Measurements from ENCODE around the gene SETD2. TPM values are rescaled to one million over a fixed set of nuclear protein-coding genes. Genes with fewer than 3 reads are reported as not detected.
"Not testable (repeated sequence)": the region's sequence is repeated elsewhere in the genome, so short reads cannot be mapped to it uniquely, and the experiment has no call there.

The SETD2 gene
- polyA plus RNA-seq, 3 donors: 10.8 to 18.8 (median 15.4) TPM

DNA sequence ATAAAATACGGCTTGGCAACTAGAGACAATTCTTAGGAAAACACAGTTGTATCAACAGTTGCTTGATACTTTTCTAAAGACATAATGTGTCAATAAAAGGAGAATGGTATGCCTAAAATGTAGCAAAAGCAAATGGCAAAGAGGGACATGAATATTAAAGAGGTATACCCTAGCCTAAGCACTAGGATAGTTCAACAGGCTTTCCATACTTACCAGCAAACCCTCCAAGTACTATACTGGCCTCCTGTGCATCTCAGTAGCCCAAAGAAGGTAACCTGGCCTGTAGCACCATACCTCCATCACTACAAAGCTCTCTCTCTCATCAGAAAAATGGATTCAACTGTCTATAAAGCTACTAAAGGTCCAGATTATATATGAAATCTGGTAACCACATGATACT lies 7.5 kb downstream of the SETD2 start:
- 27 to 85% (median 79%) methylated on average over 1 of the region's 1 CpG for WGBS, 3 donors

GRCh38 chr3:47152578-47152977 lies 11.3 kb downstream of the SETD2 start:
- no peak overlapping the region for H3K27ac ChIP-seq (ENCODE audit: low read depth, low read length)
- 49 to 61% (median 54%) methylated on average over 2 of the region's 2 CpGs for WGBS, 3 donors

More for the DNA sequence above, 7.5 kb downstream of the SETD2 start:
- H3K27ac ChIP-seq (ENCODE audit: low read depth, low read length): no peak overlapping the region

GRCh38 chr3:47151836-47152235 lies 12.1 kb downstream of the SETD2 start:
- no peak overlapping the region for H3K27ac ChIP-seq (ENCODE audit: low read depth, low read length)
- 31 to 53% (median 48%) methylated on average over 1 of the region's 1 CpG for WGBS, 3 donors

- 23 to 28% (median 26%) methylated on average over 2 of the region's 2 CpGs for WGBS, 3 donors
- no peak overlapping the region for H3K27ac ChIP-seq (ENCODE audit: low read depth, low read length)
Observed at GRCh38 chr3:47149339-47149933, 14.5 kb downstream of the SETD2 start.

DNA sequence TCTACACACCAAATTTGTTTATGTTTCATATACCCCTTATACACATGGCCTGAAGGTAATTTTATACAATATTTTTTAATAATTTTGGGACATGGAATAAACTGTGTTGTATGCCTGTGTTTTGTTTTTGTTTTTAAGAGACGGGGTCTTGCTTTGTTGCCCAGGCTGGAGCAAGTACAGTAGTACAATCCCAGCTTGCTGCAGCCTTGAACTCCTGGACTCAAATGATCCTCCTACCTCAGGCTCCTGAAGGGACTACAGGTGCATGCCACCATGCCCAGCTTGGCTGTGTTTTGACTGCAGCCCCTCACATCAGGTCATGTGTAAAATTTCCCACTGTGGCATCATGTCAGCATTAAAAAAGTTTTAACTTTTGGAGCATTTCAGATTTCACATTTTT lies 18.6 kb downstream of the SETD2 start:
- H3K27ac ChIP-seq (ENCODE audit: low read depth, low read length): no peak overlapping the region
- WGBS, 3 donors: 83 to 96% (median 85%) methylated on average over 1 of the region's 1 CpG

- WGBS, 3 donors: 91 to 92% (median 91%) methylated on average over 5 of the region's 5 CpGs
- no peak overlapping the region for H3K27ac ChIP-seq (ENCODE audit: low read depth, low read length)
Observed at GRCh38 chr3:47143068-47143467, 20.8 kb downstream of the SETD2 start.

DNA sequence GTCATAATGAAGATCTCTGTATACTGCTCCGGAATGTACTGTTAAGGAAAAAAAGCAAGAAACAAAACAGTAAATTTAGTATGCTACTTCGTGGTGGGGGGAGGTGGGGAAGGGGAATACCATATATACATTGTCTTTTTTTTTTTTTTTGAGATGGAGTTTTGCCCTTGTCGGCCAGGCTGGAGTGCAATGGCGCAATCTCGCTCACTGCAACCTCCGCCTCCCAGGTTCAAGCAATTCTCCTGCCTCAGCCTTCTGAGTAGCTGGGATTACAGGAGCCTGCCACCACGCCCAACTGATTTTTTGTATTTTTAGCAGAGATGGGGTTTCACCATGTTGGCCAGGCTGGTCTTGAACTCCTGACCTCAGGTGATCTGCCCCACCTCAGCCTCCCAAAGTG lies 21.4 kb downstream of the SETD2 start:
- WGBS, 3 donors: 79 to 89% (median 88%) methylated on average over 7 of the region's 7 CpGs
- not testable (repeated sequence) for H3K27ac ChIP-seq (ENCODE audit: low read depth, low read length)

GRCh38 chr3:47140973-47141461 lies 22.9 kb downstream of the SETD2 start:
- H3K27ac ChIP-seq (ENCODE audit: low read depth, low read length): not testable (repeated sequence)
- WGBS, 3 donors: 74 to 87% (median 79%) methylated on average over 3 of the region's 3 CpGs

DNA sequence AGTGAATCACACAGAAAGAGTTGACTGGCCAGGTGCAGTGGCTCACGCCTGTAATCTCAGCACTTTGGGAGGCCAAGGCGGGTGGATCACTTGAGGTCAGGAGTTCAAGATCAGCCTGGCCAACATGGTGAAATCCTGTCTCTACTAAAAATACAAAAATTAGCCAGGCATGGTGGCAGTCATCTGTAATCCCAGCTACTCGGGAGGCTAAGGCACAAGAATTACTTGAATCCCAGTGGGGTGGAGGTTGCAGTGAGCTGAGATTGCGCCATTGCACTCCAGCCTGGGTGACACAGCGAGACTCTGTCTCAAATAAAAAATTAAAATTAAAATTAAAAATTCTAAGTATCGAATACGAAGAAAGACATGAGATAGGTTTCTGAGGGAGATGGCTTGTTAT lies 23.4 kb downstream of the SETD2 start:
- 79 to 86% (median 80%) methylated on average over 7 of the region's 7 CpGs for WGBS, 3 donors
- not testable (repeated sequence) for H3K27ac ChIP-seq (ENCODE audit: low read depth, low read length)

DNA sequence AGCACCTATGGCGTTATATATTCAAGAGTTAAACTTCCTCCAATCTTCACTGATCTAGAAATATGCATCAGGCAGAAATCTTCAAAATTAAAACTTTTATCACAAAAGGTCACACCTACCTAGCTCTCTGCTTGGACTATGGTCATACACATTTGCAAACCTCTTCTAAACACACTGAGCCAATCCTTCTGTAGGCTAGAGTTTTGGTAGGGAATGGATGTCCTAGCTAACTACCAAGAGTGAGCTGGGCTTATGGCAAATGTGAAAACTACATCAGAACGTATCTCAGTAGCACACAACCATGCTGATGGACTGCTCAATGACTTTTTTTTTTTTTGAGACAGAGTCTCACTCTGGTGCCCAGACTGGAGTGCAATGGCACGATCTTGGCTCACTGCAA lies 29.6 kb downstream of the SETD2 start:
- WGBS, 3 donors: 62 to 81% (median 76%) methylated on average over 3 of the region's 3 CpGs
- H3K27ac ChIP-seq (ENCODE audit: low read depth, low read length): no peak overlapping the region

GRCh38 chr3:47133641-47134040 lies 30.3 kb downstream of the SETD2 start:
- 63 to 78% (median 64%) methylated on average over 3 of the region's 3 CpGs for WGBS, 3 donors
- H3K27ac ChIP-seq (ENCODE audit: low read depth, low read length): no peak overlapping the region

DNA sequence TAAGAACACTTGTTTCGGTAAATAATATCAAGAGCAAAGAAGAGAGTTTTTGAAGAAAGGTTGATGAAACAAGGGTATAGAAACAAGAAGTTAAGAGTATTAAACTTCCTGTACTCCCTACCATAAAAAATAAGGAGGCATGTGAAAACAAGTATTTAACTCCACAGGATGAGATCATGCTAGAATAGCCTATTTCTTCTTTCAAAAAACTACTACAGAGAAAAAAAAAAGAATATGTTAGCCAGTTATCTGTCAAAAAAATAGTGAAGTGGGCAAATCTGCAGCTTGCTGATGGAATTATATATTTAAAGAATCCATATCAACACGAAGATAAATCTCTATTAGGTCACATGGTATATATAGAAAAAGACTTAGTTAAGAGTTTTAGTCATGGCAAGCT lies 33.4 kb downstream of the SETD2 start:
- H3K27ac ChIP-seq (ENCODE audit: low read depth, low read length): no peak overlapping the region
- WGBS, 3 donors: 74 to 84% (median 82%) methylated on average over 2 of the region's 2 CpGs

- no peak overlapping the region for H3K27ac ChIP-seq (ENCODE audit: low read depth, low read length)
- WGBS, 3 donors: 72 to 80% (median 73%) methylated on average over 4 of the region's 4 CpGs
Observed at GRCh38 chr3:47128137-47128536, 35.8 kb downstream of the SETD2 start.

DNA sequence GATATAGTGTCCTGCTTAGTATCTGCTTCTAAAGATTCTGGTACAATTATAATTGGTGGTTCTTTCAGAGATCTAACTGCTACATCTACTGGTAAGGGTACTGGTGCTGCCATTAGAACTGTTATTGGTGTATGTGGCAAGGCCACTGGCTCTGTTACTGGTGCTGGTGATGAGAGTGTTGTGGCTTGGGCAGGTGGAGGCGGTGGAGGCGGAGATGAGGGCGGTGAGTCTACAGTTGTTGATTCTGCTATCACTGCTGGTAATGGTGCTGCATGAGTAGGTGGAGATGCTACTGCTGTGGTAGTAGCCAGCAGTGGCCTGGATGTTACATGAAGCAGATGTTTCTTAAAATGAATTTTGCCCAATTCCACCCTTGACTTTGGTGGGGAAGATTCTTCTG lies 40.1 kb downstream of the SETD2 start:
- WGBS, 3 donors: 97 to 98% (median 97%) methylated on average over 3 of the region's 3 CpGs

GRCh38 chr3:47121409-47121808 lies 42.5 kb downstream of the SETD2 start:
- H3K27ac ChIP-seq (ENCODE audit: low read depth, low read length): no peak overlapping the region
- 88 to 96% (median 95%) methylated on average over 3 of the region's 3 CpGs for WGBS, 3 donors

More for the DNA sequence above, 40.1 kb downstream of the SETD2 start:
- H3K27ac ChIP-seq (ENCODE audit: low read depth, low read length): no peak overlapping the region

GRCh38 chr3:47120138-47120537 lies 43.8 kb downstream of the SETD2 start:
- 89 to 100% (median 96%) methylated on average over 1 of the region's 1 CpG for WGBS, 3 donors
- H3K27ac ChIP-seq (ENCODE audit: low read depth, low read length): no peak overlapping the region

DNA sequence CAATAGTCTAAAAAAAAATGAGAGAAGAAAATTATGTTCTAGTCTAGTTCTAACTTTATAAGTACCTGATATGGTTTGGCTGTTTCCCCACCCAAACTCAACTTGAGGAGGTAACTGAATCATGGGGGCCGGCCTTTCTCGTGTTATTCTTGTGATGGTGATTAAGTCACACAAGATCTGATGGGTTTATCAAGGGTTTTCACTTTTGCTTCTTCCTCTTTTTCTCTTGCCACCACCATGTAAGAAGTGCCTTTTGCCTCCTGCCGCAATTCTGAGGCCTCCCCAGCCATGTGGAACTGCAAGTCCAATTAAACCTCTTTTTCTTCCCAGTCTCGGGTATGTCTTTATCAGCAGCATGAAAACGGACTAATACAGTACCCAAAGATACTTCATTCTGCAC lies 44.5 kb downstream of the SETD2 start:
- H3K27ac ChIP-seq (ENCODE audit: low read depth, low read length): not testable (repeated sequence)
- 90 to 93% (median 90%) methylated on average over 5 of the region's 5 CpGs for WGBS, 3 donors

DNA sequence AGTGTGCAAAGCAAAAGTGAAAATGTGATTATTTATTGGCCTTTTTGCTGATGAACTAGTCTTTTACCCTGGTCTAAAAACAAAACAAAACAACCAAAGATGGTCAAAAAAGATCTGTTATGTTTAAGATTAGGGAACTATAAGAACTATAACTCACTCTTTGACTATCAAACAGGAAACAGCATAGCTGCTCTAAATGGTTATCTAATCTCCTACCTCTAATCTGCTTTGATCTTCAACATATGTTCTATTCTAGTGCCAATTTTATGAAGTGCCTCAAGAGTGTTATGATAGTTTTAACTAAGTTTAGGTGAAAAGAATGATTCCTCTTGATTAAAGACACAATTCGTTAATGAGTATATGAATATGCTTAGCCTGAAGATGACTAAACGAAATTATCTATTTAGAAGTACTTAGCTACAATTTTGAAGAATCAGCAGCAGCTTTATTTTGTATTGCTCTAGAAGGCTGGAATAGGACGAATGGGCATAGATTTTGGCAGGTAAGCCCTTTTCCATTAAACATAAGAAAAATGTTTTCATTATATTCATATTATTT lies 46.0 kb downstream of the SETD2 start:
- 59 to 74% (median 63%) methylated on average over 3 of the region's 3 CpGs for WGBS, 3 donors
- H3K27ac ChIP-seq (ENCODE audit: low read depth, low read length): no peak overlapping the region

- WGBS, 3 donors: 96 to 98% (median 96%) methylated on average over 2 of the region's 2 CpGs
- H3K27ac ChIP-seq (ENCODE audit: low read depth, low read length): not testable (repeated sequence)
Observed at GRCh38 chr3:47115524-47115923, 48.4 kb downstream of the SETD2 start.

DNA sequence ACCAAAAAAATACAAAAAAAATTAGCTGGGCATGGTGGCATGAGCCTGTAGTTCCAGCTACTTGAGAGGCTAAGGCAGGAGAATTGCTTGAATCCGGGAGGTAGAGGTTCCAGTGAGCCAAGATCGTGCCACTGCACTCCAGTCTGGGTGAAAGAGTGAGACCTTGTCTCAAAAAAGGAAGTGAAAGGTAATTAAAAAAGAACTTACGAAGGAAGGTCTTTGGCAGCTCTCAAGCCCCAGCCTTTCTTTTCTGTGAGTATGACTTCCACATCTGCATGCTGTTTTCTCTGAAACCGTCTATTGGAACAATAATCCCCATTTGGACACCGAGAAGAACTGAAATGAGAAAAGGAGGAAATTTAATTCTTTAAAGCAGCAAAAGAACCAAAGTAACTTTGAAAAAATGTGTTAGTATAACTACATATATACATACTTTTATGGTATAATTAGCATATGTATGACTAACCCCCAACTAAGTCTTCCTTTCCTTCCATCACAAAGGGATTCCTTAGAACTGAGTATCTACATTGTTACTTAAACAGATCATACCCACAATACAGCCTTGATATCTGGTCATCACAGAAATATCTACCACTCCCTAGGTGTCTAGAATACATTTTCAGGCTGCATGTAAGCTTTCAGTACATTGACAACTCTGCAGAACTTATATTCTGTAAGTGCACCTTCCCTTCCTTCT lies 50.1 kb downstream of the SETD2 start:
- WGBS, 3 donors: 83 to 92% (median 88%) methylated on average over 5 of the region's 5 CpGs
- H3K27ac ChIP-seq (ENCODE audit: low read depth, low read length): no peak overlapping the region
